Esophagus (tissue), 2 donors: ENCODE measurements around the gene HNRNPM. TPM values are rescaled to one million over a fixed set of nuclear protein-coding genes. Genes with fewer than 3 reads are reported as not detected.
"Not testable (repeated sequence)": the region's sequence is repeated elsewhere in the genome, so short reads cannot be mapped to it uniquely, and the experiment has no call there.

Experiments
- H3K27ac ChIP-seq, 2 donors: one replicate each; pipeline ENCODE4 v1.5.1; 2013; ENCODE audit warnings: low read depth in 2 of 2, mild to moderate bottlenecking in 2 of 2, inconsistent platforms in 1 of 2, low read length in 1 of 2, moderate library complexity in 1 of 2
- H3K27me3 ChIP-seq, 2 donors: one replicate each; pipeline ENCODE4 v1.6.1; 2013; ENCODE audit warnings: low read length in 2 of 2, control low read depth in 1 of 2, mild to moderate bottlenecking in 1 of 2; ENCODE audit not compliant: insufficient read depth in 2 of 2, control insufficient read depth in 1 of 2
- H3K36me3 ChIP-seq, 2 donors: one replicate each; pipeline ENCODE4 v1.6.1; 2013; ENCODE audit warnings: low read length in 1 of 2; ENCODE audit not compliant: control insufficient read depth in 2 of 2, insufficient read depth in 2 of 2
- H3K4me1 ChIP-seq, 2 donors: one replicate each; pipeline ENCODE4 v1.6.1; 2013; ENCODE audit warnings: low read length in 1 of 2; ENCODE audit not compliant: control insufficient read depth in 2 of 2, insufficient read depth in 2 of 2
- H3K4me3 ChIP-seq, 2 donors: one replicate each; pipeline ENCODE4 v1.5.1; 2013; ENCODE audit warnings: low read length in 2 of 2, mild to moderate bottlenecking in 2 of 2, low read depth in 1 of 2, moderate library complexity in 1 of 2
- H3K9me3 ChIP-seq, 2 donors: one replicate each; pipeline ENCODE4 v1.6.1; 2013; ENCODE audit warnings: mild to moderate bottlenecking in 2 of 2, low read depth in 1 of 2, low read length in 1 of 2, moderate library complexity in 1 of 2; ENCODE audit not compliant: control insufficient read depth in 2 of 2, insufficient read depth in 1 of 2
- WGBS, 2 donors: extraction: QIAGEN DNeasy Blood & Tissue Kit; methylation state at CpG; one replicate each; pipeline ENCODE4 v1.1.7; 2013; 5-methylcytosine and 5-hydroxymethylcytosine counted together
- polyA plus RNA-seq, 2 donors: library from polyadenylated mRNA; stranded (reverse); fragments of 200-250 nt; gene quantifications; one replicate each; pipeline ENCODE4 v1.2.3, GENCODE V29; 2013
- donor health status: healthy with polysubstance abuse.
- donor health status: Bipolar disorder and iron deficiency.

Gene HNRNPM
- polyA plus RNA-seq, 2 donors = 49.9 to 134 TPM

DNA sequence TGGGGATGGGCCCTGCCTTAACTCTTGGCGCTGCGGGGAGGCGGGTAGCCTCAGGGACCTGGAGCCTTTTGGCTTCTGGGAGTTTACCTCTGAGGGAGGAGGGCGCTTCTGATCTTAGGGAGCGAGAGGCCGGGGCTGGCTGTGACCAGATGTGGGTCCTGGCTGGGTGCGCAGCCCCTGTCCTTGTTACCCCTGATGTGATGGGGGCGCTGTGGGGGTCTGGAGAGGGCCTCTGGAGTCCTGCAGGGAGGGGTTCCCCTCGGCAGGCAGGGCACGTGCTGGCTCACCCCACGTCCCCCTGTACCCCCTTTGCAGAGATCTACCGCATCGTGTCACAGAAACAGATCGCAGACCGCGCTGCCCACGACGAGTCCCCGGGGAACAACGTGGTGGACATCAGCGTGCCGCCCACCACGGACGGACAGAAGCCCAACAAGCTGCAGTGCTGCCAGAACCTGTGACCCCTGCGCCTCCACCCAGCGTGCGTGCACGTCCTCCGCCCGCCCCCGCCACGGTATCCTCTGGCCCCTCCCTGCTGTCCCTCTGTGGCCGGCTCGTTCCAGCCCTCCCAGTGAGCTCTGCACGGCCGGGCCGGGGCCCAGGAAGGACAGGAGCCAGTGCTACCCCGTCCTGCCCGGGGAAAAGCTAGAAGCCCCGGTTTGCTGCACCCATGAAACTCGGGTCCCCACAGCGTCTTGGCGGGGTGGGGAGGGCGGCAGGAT is 41.5 kb upstream of the HNRNPM start:
- Histone ChIP-seq H3K4me3 (no peak overlapping the region), H3K27me3 (no peaks in the 10 kb centered on the region), H3K27ac (no peak overlapping the region), H3K4me1 (peaks cover 0 to 6% of the 10 kb centered on the region in 2 donors), H3K36me3 (peaks cover 17 to 40% of the 10 kb centered on the region in 2 donors), H3K9me3 (no peaks in the 10 kb centered on the region)
- WGBS, 2 donors = 89 to 92% methylated on average over 40 to 44 of the region's 44 CpGs

DNA sequence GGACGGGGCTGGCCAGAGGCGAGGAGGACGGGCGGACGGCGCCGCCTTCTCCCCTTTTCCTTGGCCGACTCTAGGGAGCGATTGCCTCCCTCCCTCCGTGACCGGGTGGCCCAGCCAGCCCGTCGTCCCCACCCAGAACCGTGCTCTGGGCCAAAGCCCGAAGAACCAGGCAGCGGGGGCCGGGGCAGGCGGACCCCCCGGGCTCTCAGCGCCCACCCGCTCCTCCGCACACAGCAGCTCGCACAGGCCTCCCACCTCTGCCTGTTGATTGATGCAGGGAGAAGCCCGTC is 41.0 kb upstream of the HNRNPM start:
- 80 to 89% methylated on average over 8 to 24 of the region's 24 CpGs for WGBS, 2 donors
- Histone ChIP-seq H3K27ac (no peak overlapping the region), H3K4me3 (no peak overlapping the region), H3K27me3 (no peaks in the 10 kb centered on the region), H3K4me1 (peaks cover 0 to 4% of the 10 kb centered on the region in 2 donors), H3K36me3 (peaks cover 17 to 39% of the 10 kb centered on the region in 2 donors), H3K9me3 (no peaks in the 10 kb centered on the region)

DNA sequence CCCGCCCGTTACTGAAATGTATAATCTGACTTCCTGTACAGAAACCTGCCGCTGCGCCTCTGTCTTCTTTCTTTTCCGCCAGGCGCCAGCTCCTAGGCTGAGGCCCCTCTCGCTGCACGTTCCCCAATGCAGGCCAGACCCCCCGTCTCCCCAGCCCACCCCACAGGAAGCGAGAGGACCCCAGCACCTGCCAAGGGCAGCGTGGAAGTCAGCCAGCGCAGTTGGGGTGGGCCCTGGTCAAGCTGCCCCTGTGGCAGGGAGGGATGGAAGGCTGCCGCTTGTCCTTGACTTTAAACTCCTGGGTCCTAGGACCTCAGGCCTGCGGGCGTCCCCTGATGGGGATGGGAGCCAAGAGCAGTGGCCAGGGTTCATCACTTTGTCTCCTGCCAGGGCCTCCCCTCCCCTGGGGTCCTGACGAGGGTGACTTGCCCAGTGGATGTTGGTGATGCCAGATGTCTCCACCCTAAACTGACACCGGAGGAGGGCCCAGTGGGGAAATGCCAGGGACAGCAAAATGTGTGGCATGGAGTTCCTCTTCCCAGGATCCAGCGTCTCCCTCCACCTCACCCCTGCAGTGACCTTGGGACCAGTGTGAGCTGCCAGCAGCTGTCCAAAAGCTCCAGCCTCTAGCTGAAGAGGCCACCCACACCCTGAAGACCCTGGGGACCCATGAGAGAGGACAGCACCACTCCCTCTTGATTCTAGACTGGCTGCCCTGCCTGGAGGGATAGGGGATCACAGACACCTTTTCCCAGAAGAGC is 40.2 kb upstream of the HNRNPM start:
- H3K36me3 ChIP-seq = peaks cover 17 to 35% of the 10 kb centered on the region in 2 donors
- WGBS, 2 donors = 86 to 87% methylated on average over 18 of the region's 18 CpGs

DNA sequence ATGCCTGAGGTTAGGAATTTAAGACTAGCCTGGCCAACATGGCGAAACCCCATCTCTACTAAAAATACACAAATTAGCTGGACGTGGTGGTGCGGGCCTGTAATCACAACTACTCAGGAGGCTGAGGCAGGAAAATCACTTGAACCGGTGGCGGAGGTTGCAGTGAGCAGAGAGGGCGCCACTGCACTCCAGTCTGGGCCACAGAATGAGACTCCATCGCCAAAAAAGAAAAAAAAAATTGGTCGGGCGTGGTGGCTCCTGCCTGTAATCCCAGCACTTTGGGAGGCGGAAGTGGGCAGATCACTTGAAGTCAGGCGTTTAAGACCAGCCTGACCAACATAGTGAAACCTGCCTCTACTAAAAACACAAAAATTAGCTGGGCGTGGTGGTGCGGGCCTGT is 34.1 kb upstream of the HNRNPM start:
- H3K4me1 ChIP-seq, H3K27me3 ChIP-seq, H3K36me3 ChIP-seq, H3K9me3 ChIP-seq, H3K4me3 ChIP-seq: not testable (repeated sequence)
- WGBS, 2 donors = 70 to 78% methylated on average over 13 of the region's 13 CpGs
- peak overlapping the region in 1 of 2 donors; percentile 2 for H3K27ac ChIP-seq

More for the DNA sequence above, 40.2 kb upstream of the HNRNPM start:
- Histone ChIP-seq H3K4me3 (no peak overlapping the region), H3K9me3 (no peaks in the 10 kb centered on the region), H3K4me1 (peaks cover 0 to 4% of the 10 kb centered on the region in 2 donors), H3K27ac (no peak overlapping the region), H3K27me3 (no peaks in the 10 kb centered on the region)

DNA sequence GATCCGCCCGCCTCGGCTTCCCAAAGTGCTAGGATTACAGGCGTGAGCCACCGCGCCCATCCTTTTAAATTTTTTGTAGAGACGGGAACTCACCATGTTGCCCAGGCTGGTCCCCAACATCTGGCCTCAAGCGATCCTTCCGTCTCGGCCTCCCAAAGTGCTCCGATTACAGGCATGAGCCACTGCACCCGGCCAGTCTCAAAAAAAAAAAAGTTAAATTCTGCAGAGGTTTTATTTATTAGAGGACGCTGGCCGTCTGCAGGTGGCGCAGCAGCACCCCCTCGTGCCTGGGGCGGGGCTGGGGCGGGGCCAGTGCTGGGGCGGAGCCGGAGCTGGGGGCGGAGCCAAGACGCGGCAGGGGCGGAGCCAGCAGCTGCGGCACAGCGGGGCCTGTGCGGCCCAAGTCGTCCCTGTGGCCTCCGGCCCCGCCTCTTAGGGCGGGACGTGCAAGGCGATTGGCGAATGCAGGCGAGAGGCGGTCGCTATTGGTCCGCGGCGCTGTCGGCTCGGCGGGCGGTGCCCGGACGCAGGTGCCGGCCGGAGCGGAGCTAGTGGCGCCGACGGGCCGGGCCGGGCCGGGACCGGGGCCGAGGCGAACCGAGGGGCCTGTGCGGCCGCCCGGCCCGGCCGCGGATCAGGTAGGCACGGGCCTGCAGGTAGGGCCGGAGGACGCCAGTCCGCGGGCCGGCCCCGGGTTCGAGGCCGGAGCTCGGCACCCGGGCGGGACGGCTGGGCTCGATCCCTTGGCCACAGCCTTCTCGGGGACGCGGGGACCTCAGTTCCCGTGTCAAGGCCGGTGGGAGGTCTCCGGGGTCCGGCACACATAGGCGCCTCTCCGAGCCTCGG is 31.8 kb upstream of the HNRNPM start, which contains the start of gene MARCHF2:
Gene MARCHF2, plus strand, starts transcription at position 523 of the 846 bp plus-strand sequence. CDS start 8,536 bp downstream, outside the sequence.
- Histone ChIP-seq H3K27ac (peak within 1 kb of the TSS; percentile 67 to 76), H3K27me3 (no peaks in the 10 kb centered on the region), H3K9me3 (no peaks in the 10 kb centered on the region), H3K4me3 (peak within 1 kb of the TSS; percentile 73), H3K36me3 (no peaks in the 10 kb centered on the region), H3K4me1 (peaks cover 3% of the 10 kb centered on the region in 2 donors)
- WGBS, 2 donors = 4% methylated on average over 67 to 89 of the region's 89 CpGs

DNA sequence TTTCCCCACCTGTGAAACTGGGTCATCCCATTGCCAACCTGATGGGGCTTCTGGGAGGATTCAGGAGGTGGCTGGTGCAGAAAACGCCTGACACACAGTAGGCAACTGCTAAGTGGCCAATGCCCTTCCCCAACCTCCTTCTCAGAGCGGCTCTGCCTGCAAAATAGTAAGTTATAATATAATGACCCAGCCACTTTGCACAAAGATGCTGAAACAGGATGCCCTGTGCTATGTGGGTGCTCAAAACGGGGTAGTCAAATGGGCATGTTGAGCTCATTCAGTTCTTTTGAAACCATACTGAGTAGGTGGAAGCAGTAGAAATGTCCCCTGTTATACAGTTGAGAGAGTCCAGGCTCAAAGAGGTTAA is 31.2 kb upstream of the HNRNPM start:
- Histone ChIP-seq H3K27me3 (no peaks in the 10 kb centered on the region), H3K4me1 (peaks cover 4 to 6% of the 10 kb centered on the region in 2 donors), H3K4me3 (peak overlapping the region; percentile 73), H3K36me3 (no peaks in the 10 kb centered on the region), H3K9me3 (no peaks in the 10 kb centered on the region), H3K27ac (peak overlapping the region; percentile 67 to 76)
- 19 to 20% methylated on average over 3 of the region's 3 CpGs for WGBS, 2 donors

DNA sequence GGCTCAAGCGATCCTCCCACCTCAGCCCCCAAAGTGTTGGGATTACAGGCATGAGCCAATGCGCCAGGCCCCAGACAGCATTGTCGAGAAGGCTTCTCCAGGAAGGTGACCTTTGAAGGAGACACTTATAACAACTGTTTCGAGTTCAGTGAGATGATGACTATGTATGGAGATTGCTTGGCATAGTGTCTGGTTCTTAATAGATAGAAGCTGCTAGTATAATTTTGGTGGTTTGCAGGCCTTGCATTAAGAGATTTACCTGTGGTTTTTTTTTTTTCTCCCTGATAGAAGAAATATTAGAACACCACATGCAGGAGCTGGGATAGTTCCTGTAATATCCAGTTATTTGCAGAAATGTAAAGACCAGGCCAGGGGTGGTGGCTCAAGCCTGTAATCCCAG is 28.0 kb upstream of the HNRNPM start:
- Histone ChIP-seq H3K9me3 (no peaks in the 10 kb centered on the region), H3K36me3 (peaks cover 0 to 4% of the 10 kb centered on the region in 2 donors), H3K4me1 (peaks cover 4 to 6% of the 10 kb centered on the region in 2 donors), H3K27me3 (no peaks in the 10 kb centered on the region), H3K27ac (peak overlapping the region in 1 of 2 donors; percentile 13), H3K4me3 (no peak overlapping the region)
- WGBS, 2 donors = 65 to 75% methylated on average over 4 of the region's 4 CpGs

DNA sequence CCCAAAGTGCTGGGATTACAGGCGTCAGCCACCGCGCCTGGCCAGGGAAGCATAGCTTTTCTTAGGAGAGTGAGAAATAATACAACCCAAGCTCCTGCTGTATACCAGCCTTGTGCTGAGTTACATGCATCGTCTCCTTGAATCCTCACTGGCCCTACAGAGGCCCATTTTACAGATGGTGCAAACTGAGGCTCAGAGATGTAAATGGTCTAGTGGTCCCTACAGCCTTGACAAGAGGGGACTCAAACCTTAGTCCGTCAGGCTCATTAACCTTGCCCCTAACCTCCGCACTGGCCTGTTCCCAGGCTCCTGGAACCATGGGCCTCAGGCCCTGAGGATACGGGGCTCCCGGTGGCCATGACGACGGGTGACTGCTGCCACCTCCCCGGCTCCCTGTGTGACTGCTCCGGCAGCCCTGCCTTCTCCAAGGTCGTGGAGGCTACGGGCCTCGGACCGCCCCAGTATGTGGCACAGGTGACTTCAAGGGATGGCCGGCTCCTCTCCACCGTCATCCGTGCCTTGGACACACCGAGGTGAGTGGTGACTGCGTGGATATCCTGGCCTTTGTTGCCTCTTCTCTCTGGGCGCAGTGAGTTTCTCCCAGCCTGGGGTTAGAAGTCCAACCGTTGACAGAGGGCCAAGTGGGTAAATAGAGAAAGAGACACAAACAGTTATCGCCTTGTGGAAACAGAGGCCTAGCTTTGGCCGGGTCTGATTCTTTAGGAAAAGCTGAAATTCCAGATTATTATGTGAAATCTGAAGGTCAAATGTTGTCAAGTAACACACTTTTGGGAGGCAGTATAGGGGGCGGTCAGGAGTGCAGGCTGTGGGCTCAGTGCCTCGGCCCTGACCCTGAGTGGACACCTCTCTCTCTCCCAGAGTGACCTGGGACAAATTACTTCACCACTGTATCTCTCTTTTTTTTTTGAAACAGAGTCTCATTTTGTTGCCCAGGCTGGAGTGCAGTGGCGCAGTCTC is 23.0 kb upstream of the HNRNPM start:
- Histone ChIP-seq H3K27me3 (no peaks in the 10 kb centered on the region), H3K4me3 (no peak overlapping the region), H3K9me3 (no peaks in the 10 kb centered on the region), H3K4me1 (peaks cover 4 to 6% of the 10 kb centered on the region in 2 donors), H3K27ac (no peak overlapping the region), H3K36me3 (peaks cover 0 to 11% of the 10 kb centered on the region in 2 donors)
- WGBS, 2 donors = 88 to 93% methylated on average over 28 of the region's 28 CpGs
